GM21576 (cell line): ENCODE results near the gene GAS6.
"Not testable (repeated sequence)": the region's sequence is repeated elsewhere in the genome, so short reads cannot be mapped to it uniquely, and the experiment has no call there.

Source experiments
- ATAC-seq: cut with Tn5 transposase; IDR thresholded peaks from one replicate; pipeline ENCODE4 v1.9.1; 2021; ENCODE audit warnings: mild to moderate bottlenecking, moderate library complexity; ENCODE audit not compliant: unreplicated experiment

GAS6 gene

DNA sequence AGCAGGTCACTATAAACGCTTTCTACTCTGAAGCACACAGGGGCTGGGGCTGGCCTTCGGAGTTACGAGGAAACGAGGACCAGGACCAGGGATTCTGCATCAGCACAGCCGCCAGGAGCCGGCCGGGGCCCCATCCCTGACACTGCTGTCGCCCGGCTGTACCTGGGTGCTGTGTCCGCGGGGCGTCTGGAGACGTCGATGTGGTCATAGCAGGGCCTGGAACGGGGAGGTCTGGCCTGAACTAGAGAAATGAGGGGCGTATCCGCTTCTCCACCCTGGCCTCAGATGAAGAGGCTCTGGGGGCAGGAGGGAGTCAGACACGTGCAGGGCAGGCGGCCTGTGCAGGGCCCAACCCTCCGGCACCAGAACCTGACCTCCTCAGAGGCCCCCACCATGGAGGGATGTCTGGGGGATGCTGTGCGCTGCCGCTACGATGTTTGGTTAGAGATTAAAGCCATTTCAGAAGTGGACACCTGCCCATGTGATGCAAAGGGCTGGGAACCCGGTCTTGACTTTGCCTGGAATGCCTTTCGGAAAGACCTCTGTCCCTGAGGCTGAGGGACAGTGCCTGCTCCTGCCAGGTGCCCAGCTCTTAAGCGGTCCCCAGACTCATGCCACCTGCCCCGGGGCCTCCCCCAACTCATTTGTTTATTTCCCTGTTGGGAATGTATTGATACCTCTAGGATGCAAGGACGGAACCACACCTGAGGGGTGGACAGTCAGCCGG is 21.4 kb downstream of the GAS6 start:
- ATAC-seq, result no peak

DNA sequence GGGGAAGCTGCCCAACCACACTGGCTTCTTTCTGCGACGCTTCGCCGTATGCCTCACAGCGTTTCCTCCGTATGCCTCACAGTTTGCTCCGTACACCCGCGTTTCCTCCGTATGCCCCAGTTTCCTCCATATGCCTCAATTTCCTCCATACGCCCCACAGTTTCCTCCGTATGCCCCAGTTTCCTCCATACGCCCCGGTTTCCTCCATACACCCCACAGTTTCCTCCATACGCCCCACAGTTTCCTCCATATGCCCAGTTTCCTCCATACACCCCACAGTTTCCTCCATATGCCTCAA is 22.6 kb downstream of the GAS6 start:
- no peak for ATAC-seq

DNA sequence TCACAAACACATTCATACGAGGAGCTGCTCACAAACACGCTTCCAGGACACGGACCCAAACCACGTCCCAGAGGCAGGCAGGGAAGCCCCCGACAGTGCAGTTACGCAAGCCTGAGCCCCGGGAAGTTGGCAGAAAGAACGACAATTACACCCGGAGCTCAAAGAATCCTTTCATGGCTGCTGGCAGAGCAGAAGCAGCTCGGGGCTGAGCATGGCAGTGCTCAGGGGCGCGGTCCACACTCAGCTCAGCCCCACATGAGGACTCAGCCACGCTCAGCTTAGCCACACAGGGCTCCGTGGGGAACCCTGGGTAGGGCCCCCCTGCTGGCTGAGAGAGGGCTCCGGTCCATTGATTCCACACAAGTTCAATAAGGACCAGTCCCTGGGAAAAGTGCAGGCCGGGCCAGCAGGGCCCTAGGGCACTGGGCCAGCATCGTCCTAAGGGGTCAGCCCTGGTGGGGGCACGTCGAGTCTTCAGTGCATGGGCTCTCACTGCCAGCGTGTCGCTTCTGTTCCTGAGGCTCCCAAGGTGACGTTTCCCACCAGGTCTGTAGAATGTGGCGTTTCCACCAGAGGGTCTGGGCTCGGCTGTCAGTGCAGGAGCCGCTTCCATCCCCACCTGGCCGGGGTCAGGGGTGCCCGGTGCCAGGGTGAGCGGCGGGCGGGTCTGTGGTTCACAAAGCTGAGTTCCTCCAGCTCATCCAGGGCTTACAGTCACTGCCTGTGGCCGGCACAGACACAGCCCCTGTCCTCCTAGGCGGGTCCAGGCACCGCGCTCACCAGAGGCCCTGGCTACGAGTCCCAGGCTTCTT is 23.1 kb downstream of the GAS6 start:
- ATAC-seq, result no peak

DNA sequence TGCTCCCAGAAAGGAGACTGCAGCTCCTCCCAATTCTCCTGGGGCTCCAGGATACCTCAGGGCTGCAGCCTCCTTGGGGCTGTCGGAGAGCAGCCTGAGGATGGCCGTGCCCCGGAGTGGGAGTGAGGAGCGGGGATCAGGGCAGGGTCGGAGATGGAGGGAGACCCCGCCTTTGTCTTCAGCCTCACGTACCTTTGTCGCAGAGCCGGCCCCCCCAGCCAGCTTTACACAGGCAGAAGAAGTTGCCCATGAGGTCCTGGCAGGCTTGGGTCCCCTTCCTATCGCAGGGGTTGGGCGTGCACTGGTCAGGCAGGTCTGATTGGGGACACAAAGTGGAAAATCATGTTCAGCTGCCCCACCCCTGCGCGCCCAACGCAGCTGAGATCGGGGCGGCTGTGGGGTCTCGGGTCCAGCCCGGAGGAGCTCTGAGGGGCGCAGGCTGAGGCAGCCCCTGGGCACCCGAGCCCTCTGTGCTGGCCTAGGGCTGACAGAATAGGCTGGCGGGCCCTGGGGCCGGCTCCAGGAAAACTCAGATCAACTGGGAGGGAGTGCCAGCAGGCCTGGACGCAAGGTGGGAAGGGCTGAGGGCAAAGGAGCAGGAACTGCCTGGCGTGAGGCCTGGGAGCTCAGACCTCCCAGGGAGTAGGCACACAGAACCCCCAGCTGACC is 24.2 kb downstream of the GAS6 start:
- ATAC-seq, result no peak

DNA sequence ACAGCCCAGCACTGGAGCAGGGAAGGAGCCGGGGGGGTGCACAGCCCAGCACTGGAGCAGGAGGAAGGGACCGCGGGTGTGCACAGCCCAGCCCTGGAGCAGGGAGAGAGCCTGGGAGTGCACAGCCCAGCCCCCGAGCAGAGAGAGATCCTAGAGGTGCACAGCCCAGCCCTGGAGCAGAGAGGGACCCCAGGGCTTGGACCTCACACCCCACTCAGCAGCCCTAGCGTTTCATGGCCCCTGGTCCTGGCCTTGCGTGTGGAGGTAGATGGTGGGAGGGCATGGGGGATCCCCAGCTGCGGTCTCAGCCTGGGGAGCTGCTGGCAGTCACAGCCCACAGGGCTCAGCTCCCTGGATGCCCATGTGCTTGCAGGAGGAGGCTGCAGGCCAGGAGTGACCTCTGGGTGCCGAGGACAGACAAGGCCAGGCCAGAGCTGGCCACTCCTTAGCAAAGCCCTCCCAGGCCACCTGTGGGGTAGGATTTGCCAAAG is 25.1 kb downstream of the GAS6 start:
- no peak for ATAC-seq

DNA sequence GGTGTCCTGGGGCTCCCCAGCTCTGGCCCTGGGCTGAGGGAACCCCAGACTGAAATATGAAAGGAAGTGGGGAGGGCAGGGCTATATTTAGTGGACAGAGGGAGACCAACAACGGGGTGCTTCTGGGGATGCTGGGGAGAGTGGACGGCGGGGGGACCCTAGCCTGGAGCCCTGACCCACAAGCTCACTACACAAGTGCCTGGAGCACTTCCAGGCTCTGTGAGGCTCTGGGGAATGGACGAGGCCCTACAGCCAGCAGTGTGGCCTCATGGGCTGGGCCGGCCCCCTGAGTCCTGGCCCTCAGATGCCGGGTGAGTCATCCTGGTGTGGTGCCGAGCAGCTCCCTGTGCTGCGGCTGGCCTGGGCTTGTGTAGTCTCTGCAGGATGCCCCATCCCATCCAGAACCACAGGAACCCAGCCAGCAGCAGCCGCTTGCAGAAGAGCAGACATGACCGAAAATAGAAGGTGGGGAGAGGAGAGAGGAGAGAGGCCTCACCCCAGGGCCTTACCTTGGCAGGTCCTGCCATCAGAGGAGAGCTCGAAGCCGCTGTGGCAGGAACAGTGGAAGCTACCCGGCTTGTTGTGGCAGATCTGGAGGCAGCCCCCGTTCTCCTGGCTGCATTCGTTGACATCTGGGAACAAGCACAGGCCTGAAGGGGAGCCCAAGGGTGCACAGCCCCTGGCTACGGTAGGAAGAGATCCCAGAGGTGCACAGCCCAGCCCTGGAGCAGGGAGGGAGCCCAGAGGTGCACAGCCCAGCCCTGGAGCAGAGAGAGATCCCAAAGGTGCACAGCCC is 26.1 kb downstream of the GAS6 start:
- ATAC-seq, result no peak

DNA sequence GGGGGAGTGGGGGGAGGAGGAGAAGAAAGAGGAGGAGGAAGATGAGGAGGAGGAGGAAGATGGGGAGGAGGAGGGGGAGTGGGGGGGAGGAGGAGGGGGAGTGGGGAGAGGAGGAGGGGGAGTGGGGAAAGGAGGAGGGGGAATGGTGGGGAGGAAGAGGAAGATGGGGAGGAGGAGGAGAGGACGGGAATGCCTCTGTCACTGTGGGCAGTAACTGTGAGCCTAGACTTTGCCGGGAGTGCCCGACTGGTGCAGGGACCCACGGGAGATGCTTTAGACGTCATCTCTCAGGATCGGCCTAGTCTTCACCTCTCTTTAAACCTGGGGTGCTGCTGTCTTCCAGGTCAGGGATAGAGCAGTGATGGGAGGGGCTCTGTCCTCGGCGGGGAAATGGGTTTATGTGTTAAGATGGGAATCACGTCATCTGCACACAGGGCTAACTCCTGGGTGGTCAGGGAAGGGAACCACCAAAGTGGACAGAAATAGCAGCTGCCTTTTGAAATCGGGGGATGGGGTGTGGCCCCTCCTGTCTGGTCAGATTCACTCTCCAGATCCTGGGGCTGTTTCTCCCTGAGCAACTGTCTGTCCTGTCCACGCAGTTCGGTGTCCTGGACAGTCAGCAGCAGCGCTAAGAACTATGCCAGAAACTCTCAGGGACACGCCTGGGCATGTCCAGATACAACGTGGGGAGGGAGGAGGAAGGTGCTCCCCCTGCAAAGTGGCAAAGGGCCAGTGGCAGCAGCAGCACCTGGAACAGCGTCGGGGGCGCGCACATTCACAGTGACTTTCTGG is 26.9 kb downstream of the GAS6 start:
- ATAC-seq, result no peak

DNA sequence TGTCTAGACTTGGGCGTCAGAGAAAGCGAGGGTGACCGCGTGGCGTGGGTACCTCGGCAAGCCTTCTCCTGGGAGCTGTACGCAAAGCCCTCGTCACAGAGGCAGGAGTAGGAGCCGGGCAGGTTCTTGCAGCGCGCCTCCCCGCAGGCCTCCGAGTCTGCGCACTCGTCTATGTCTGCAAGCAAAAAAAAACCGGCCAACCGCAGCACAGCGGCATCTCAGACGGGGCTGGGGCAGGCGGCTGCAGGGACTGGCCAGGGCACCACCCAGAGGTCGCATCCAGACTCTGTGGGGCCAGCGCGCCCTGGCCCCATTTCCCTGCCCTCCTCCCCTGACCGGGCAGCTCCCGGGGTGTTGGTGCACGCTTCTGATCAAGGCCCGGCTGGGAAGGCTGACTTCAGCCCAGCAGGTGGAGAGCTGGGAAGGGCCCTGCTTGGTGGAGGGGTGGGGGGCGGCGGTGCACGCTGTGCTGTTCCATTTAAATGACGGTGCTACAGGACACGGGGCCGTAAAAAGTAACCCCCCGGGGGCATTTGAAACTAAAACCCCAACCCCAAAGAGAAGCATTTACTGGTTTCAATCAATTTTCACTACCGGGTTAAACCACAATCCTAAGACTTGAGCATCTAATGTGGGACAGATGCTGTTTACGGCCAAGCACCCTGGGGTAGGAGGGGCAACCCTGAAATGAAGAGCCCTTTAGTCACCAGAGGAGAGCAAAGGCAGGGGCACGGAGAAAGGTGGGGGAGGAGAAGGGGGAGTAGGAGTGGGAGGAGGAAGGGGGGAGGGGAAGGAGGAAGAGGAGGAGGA is 28.2 kb downstream of the GAS6 start:
- no peak for ATAC-seq

DNA sequence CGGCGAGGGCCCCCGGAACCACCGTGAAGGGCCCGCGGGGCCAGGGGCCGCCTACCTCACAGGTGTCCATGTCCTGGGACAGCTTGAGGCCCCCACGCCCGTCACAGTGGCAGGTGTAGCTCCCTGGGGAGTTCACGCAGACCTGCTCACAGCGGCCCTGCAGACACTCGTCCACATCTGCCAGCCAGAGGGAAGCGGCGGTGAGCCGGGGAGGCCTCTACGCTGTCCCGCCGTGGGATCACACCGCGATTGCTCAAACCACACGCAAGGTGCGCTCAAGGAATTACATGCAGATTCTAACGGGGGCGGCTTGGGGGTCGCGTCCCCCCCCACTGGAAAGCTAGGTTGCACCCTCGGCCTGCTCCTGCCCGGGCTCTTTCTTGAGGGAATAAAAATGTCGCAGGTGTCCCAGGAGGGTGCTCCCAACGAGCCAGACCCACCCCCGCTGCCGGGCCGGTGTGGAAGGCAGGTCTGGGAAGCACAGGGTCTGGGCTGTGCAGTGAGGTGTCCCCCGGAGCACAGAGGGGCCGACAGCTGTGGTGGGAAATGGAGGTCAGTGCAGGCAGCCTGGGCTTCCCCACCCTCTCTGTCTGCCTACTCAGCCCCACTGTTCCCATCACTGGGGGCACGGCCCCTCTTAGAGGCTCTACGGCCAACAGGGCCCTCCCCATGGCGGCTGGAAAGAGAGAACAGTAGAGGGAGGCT is 29.2 kb downstream of the GAS6 start:
- no peak for ATAC-seq

DNA sequence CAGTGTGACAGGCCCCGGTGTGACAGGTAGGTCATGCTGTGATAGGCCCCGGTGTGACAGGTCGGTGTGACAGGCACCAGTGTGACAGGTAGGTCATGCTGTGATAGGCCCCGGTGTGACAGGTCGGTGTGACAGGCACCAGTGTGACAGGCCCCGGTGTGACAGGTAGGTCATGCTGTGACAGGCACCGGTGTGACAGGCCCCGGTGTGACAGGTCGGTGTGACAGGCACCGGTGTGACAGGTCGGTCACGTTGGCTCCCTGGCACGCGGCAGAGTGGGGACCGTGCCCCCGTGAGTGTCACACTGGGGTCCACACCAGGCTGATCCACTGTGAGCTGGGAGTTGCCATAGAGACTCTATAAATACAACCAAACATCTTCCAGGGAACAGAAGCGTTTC is 29.9 kb downstream of the GAS6 start:
- ATAC-seq, result not testable (repeated sequence)

DNA sequence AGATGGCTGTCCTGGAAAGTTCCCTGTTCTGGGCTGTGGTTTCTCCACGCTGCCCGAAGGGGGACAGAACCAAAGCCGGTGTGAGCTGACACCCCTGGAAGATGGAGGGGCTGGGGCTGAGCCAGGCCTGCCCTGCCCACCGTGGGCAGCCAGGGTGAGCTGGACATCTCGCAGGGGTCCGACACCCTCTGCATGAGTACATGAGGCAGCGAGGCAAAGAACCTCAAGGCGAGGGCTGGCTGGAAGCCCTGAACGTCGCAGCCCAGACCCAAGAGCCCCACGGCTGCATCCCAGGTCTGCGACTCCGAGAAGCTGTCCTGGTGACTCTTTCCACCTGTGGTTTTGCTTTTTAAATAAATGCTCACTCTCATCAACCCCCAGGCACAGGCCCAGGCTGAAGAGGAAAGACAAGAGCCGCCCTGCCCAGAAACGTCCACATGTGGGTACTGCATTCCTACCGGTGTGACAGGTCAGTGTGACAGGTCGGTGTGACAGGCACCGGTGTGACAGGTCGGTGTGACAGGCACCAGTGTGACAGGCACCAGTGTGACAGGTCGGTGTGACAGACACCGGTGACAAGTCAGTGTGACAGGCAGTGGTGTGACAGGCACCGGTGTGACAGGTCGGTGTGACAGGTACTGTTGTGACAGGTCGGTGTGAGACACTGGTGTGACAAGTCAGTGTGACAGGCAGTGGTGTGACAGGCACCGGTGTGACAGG is 30.6 kb downstream of the GAS6 start:
- no peak for ATAC-seq

DNA sequence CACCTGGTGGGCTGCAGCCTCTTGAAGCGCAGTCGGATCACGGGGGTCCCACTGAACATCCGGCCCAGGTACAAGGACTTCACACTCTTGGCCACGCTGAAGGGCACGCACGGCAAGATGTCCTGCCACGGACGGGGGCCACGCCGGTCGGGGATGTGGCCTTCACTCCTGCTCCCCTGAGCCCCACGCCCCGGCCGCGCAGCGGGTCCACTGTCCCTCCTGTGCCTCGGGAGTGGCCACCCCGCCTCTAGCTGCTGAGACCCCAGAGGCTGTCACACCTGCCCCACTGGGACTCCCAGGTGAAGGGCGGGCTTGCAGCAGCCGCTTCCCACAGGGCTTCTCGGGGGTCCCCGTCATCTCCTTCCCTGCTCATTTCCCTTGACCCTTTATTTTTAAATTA is 31.2 kb downstream of the GAS6 start:
- ATAC-seq, result no peak

DNA sequence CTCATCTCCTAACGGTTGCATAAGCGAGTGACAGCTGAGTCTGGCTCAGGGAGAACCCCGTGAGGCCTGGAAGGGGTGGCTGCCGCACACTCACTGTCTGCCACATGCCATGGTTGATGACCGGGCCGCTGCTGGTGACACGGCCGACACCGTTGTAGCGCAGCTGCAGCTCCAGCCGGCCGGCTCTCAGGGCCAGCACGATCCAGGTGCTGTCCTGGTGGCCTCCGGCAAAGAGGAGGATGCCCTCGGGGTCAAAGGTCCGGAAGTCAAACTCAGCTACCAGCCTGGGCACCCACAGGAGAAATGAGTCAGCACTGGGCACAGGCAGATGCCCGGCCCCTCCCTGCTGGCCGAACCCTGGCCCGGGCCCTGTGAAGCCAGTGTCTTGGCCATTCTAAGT is 31.7 kb downstream of the GAS6 start:
- ATAC-seq, result no peak

DNA sequence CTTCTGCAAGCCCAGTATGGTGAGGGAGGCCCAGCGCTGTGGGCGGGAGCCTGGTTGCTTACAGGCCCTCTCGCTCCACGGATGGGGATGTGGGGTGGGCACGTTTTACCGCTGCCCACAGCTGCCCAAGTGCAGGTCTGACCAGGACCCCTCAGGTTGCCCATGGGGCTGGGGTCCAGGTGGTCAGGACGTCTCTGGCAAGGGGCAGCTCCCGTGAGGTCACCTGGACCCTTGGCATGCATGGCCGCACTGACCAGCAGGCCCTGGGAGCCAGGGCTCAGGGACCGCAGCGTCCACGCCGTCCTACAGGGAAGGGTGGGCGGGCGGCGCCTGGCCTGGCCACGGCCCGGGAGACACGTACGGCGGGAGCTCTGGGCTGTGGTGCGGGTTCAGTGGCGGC is 32.8 kb downstream of the GAS6 start:
- no peak for ATAC-seq

DNA sequence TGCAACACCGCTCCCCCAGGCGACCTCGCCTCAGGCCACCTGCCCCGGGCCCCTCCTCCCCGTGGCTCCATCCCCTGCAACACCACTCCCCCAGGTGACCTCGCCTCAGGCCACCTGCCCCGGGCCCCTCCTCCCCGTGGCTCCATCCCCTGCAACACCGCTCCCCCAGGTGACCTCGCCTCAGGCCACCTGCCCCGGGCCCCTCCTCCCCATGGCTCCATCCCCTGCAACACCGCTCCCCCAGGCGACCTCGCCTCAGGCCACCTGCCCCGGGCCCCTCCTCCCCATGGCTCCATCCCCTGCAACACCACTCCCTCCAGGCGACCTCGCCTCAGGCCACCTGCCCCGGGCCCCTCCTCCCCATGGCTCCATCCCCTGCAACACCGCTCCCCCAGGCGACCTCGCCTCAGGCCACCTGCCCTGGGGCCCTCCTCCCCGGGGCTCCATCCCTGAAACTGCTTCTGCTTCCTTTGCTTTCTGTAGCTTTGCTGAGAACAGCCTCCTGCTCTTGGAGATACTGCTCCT is 33.4 kb downstream of the GAS6 start:
- ATAC-seq, result not testable (repeated sequence)

DNA sequence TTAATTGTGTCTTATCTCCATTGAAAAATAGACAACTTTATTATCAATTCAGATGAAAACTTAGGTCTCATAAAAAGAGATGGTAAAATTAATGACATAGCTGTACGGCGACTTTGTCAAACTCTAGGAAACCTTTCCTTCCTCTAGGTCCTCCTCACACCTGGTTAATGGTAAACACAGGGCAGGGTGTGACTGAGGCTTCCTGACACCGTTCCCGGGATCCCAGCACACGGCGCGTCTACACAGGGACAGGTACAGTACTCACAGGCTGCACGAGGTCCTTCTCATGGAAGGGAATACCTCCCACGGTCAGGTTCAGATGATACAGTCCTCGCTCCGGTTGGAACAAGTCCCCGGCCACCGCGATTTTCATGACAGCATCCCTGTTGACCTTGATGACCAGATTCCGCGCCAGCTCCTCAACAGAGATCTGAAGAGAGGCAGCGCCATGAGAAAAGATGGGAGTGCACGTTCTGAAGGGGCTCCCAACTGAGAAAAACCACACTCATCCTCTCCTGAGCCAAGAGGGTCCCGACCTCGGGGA is 35.5 kb downstream of the GAS6 start:
- ATAC-seq, result no peak

DNA sequence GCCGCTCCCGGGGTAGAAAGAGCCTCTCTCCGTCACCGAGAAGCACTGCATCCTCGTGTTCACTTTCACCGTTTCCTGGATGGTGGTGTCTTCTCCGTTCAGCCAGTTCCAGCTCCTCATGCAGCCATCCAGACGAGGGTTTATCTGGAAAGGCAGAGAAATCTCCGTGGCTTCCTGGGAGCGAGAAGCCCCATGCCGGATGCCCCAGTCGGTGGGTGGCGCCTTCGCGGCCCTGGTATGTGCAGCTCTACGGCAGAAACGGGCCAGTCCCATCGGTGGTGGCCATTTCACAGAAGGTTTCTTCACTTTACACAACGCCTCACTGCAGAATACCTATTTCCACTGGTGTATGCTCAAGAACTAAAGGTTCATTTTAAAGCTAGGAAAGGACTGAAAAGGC is 36.9 kb downstream of the GAS6 start:
- ATAC-seq, result no peak

DNA sequence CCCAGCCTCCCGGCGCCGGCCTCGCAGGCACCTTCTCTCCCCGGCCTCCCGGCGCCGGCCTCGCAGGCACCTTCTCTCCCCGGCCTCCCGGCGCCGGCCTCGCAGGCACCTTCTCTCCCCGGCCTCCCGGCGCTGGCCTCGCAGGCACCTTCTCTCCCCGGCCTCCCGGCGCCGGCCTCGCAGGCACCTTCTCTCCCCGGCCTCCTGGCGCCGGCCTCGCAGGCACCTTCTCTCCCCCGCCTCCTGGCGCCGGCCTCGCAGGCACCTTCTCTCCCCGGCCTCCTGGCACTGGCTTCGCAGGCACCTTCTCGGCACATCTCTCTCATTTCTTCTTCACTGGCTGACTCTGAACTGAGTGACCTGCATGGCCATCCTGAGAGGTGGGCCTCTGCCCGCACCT is 37.4 kb downstream of the GAS6 start:
- not testable (repeated sequence) for ATAC-seq
